Liver (tissue), 9 donors: ENCODE results near the gene CFI. TPM values are rescaled to one million over a fixed set of nuclear protein-coding genes. Genes with fewer than 3 reads are reported as not detected.

Experiments used
- DNase-seq: peaks from one replicate; pipeline ENCODE4 v3.0.0-alpha.2; 2017; ENCODE audit warnings: low spot score
- H3K27ac ChIP-seq, 2 donors: one replicate each; pipeline ENCODE4 v1.7.0; 2013; ENCODE audit warnings: inconsistent platforms in 2 of 2, low read length in 2 of 2, control low read depth in 1 of 2, low read depth in 1 of 2, mild to moderate bottlenecking in 1 of 2
- H3K27me3 ChIP-seq, 4 donors: one replicate each; pipeline versions ENCODE4 v1.6.1 to v1.7.0; 2013; ENCODE audit warnings: low read length in 3 of 4, inconsistent platforms in 1 of 4, mild to moderate bottlenecking in 1 of 4, moderate library complexity in 1 of 4; ENCODE audit not compliant: control insufficient read depth in 4 of 4, insufficient read depth in 4 of 4
- H3K36me3 ChIP-seq, 4 donors: one replicate each; pipeline versions ENCODE4 v1.6.1 to v1.7.0; 2013; ENCODE audit warnings: low read length in 3 of 4, mild to moderate bottlenecking in 3 of 4, low read depth in 1 of 4, moderate library complexity in 1 of 4; ENCODE audit not compliant: control insufficient read depth in 4 of 4, insufficient read depth in 3 of 4
- H3K4me1 ChIP-seq, 4 donors: one replicate each; pipeline versions ENCODE4 v1.6.1 to v1.7.0; 2013; ENCODE audit warnings: low read length in 3 of 4, mild to moderate bottlenecking in 3 of 4, moderate library complexity in 1 of 4; ENCODE audit not compliant: control insufficient read depth in 4 of 4, insufficient read depth in 4 of 4
- H3K4me3 ChIP-seq, 3 donors: one replicate each; pipeline versions ENCODE4 v1.6.1 to v1.7.0; 2013; ENCODE audit warnings: low read length in 3 of 3, control low read depth in 1 of 3, low read depth in 1 of 3, mild to moderate bottlenecking in 1 of 3
- H3K9ac ChIP-seq, 2 donors: one replicate each; pipeline ENCODE4 v1.7.0; 2013; ENCODE audit warnings: low read length in 2 of 2, mild to moderate bottlenecking in 2 of 2, moderate library complexity in 2 of 2, control low read depth in 1 of 2, low read depth in 1 of 2
- H3K9me3 ChIP-seq, 4 donors: one replicate each; pipeline versions ENCODE4 v1.6.1 to v1.7.0; 2013; ENCODE audit warnings: low read length in 3 of 4; ENCODE audit not compliant: control insufficient read depth in 4 of 4
- ATF3 ChIP-seq: IDR thresholded peaks from 2 replicates; pipeline ENCODE4 v1.6.1; 2016; ENCODE audit warnings: antibody characterized with exemption
- CTCF ChIP-seq: fragments of 150-350 bp; IDR thresholded peaks from 2 replicates; pipeline ENCODE4 v1.5.1; 2017; ENCODE audit warnings: improper control_type of control experiment, low read depth, low read length; ENCODE audit not compliant: missing input control
- EGR1 ChIP-seq, 2 donors: IDR thresholded peaks; 2 replicates each; pipeline ENCODE4 v1.6.1; 2016 to 2018; ENCODE audit warnings: antibody characterized with exemption in 2 of 2, low read depth in 2 of 2
- FOXA1 ChIP-seq: IDR thresholded peaks from 2 replicates; pipeline ENCODE4 v1.6.1; 2016; ENCODE audit warnings: antibody characterized with exemption
- GABPA ChIP-seq, 2 donors: IDR thresholded peaks in 1 of 2; conservative IDR thresholded peaks in 1 of 2; 2 replicates each; pipeline ENCODE4 v1.6.1; 2016; ENCODE audit warnings: antibody characterized with exemption in 2 of 2, mild to moderate bottlenecking in 1 of 2, moderate library complexity in 1 of 2
- HNF4A ChIP-seq, 2 donors: conservative IDR thresholded peaks; 2 replicates each; pipeline ENCODE4 v1.6.1; 2016; ENCODE audit warnings: antibody characterized with exemption in 2 of 2, mild to moderate bottlenecking in 2 of 2
- HNF4G ChIP-seq: IDR thresholded peaks from 2 replicates; pipeline ENCODE4 v1.6.1; 2016; ENCODE audit warnings: antibody characterized with exemption
- JUND ChIP-seq, 2 donors: IDR thresholded peaks; 2 replicates each; pipeline ENCODE4 v1.6.1; 2016; ENCODE audit warnings: antibody characterized with exemption in 2 of 2
- RAD21 ChIP-seq, 2 donors: IDR thresholded peaks; 2 replicates each; pipeline ENCODE4 v1.6.1; 2016; ENCODE audit warnings: antibody characterized with exemption in 2 of 2, mild to moderate bottlenecking in 2 of 2
- RXRA ChIP-seq, 2 donors: IDR thresholded peaks; 2 replicates each; pipeline ENCODE4 v1.6.1; 2017 to 2018; ENCODE audit warnings: antibody characterized with exemption in 2 of 2, mild to moderate bottlenecking in 1 of 2
- SP1 ChIP-seq: IDR thresholded peaks from 2 replicates; pipeline ENCODE4 v1.6.1; 2018; ENCODE audit warnings: antibody characterized with exemption, mild to moderate bottlenecking
- TAF1 ChIP-seq: conservative IDR thresholded peaks from 2 replicates; pipeline ENCODE4 v1.6.1; 2016; ENCODE audit warnings: antibody characterized with exemption, mild to moderate bottlenecking
- YY1 ChIP-seq: IDR thresholded peaks from 2 replicates; pipeline ENCODE4 v1.6.1; 2016; ENCODE audit warnings: antibody characterized with exemption, mild to moderate bottlenecking
- ZBTB33 ChIP-seq: IDR thresholded peaks from 2 replicates; pipeline ENCODE4 v1.6.1; 2016; ENCODE audit warnings: antibody characterized with exemption
- WGBS: extraction: QIAGEN DNeasy Blood & Tissue Kit; methylation state at CpG from one replicate; pipeline ENCODE4 v1.1.7; 2013; 5-methylcytosine and 5-hydroxymethylcytosine counted together
- polyA plus RNA-seq, 2 donors: library from polyadenylated mRNA; stranded (reverse) in 1 of 2; unstranded in 1 of 2; fragments of 200-250 nt in 1 of 2; fragments of >200 nt in 1 of 2; fragmentation: Nextera tagmentation in 1 of 2; extraction: Ambion mirVana in 1 of 2; gene quantifications; one replicate each; pipeline versions ENCODE4 v1.2.1 to v1.2.3, GENCODE V29; 2013 to 2015
- total RNA-seq, 2 donors: library from RNA; depleted of rRNA; stranded (reverse); fragments of >200 nt; gene quantifications; one replicate each; pipeline ENCODE4 v1.2.3, GENCODE V29; 2014
- TF ChIP-seq, protein P1 (sequence below): IDR thresholded peaks from 2 replicates; pipeline ENCODE4 v1.6.1; 2016; ENCODE audit warnings: antibody characterized with exemption
- donor health status: healthy.
- donor health status: healthy.
- donor health status: healthy.
- donor health status: healthy.
- donor health status: healthy.

The CFI gene
- total and polyA plus RNA-seq, 4 donors = 232 to 598 (median 500) TPM

- Histone ChIP-seq H3K9me3 (no peaks in the 10 kb centered on the region), H3K9ac (no peak overlapping the region), H3K4me1 (peaks cover 2 to 6% (median 5%) of the 10 kb centered on the region in 4 donors), H3K36me3 (no peaks in the 10 kb centered on the region), H3K27ac (no peak overlapping the region), H3K4me3 (no peak overlapping the region), H3K27me3 (no peaks in the 10 kb centered on the region)
- TF ChIP-seq SP1 (no peak), JUND (IDR thresholded peaks at IDR 0.05) (no peak), ATF3 (no peak), ZBTB33 (no peak), RXRA (IDR thresholded peaks at IDR 0.05) (no peak), EGR1 (IDR thresholded peaks at IDR 0.05; ENCODE audit: low read depth in 2 of 2) (no peak), HNF4A (conservative IDR thresholded peaks at IDR 0.05) (no peak), GABPA (IDR thresholded peaks at IDR 0.05 in 1 of 2, conservative IDR thresholded peaks at IDR 0.05 in 1 of 2) (no peak), YY1 (no peak), TAF1 (no peak), CTCF (no peak), HNF4G (no peak), FOXA1 (no peak)
- TF ChIP-seq, protein P1, sequence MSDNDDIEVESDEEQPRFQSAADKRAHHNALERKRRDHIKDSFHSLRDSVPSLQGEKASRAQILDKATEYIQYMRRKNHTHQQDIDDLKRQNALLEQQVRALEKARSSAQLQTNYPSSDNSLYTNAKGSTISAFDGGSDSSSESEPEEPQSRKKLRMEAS = no peak
- no peak for DNase-seq
- 95% methylated on average over 2 of the region's 2 CpGs for WGBS
Observed at GRCh38 chr4:109723110-109723509, 78.7 kb downstream of the CFI start.

DNA sequence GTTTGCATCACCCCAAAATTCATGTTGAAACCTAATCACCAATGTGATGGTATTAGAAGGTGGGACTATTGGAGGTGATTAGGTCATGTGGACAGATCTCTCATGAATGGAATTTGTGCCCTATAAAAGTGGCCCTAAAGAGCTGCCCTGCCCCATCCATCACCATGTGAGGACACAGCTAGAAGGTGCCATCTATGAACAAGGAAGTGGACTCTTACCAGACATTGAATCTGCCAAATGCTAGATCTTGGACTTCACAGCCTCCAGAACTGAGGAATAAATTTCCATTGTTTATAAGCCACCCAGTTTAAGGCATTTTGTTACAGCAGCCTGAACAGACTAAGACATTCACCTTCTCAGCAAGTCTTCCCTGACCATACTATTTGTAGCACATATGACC is 79.4 kb downstream of the CFI start:
- Histone ChIP-seq H3K36me3 (peaks cover 0 to 3% (median 1%) of the 10 kb centered on the region in 4 donors), H3K4me1 (no peaks in the 10 kb centered on the region), H3K27ac (no peak overlapping the region), H3K4me3 (no peak overlapping the region), H3K9me3 (no peaks in the 10 kb centered on the region), H3K27me3 (no peaks in the 10 kb centered on the region), H3K9ac (no peak overlapping the region)
- TF ChIP-seq EGR1 (IDR thresholded peaks at IDR 0.05; ENCODE audit: low read depth in 2 of 2) = no peak
- TF ChIP-seq HNF4G = no peak
- TF ChIP-seq RAD21 (IDR thresholded peaks at IDR 0.05) = no peak
- TF ChIP-seq ZBTB33 = no peak
- TF ChIP-seq JUND (IDR thresholded peaks at IDR 0.05) = no peak
- no peak for TF ChIP-seq TAF1
- no peak for DNase-seq
